Glutamatergic neuron (in vitro differentiated cells): ENCODE results near the gene CSRP3. TPM values are rescaled to one million over a fixed set of nuclear protein-coding genes. Genes with fewer than 3 reads are reported as not detected.

Experiments used
- DNase-seq: peaks from one replicate; pipeline ENCODE4 v3.0.0; 2022
- H3K27ac Mint-ChIP-seq: one replicate; pipeline ENCODE4 v1.8.0; 2020; ENCODE audit warnings: mild to moderate bottlenecking, mixed read lengths, inconsistent platforms; ENCODE audit not compliant: unreplicated experiment
- H3K27me3 Mint-ChIP-seq: one replicate; pipeline ENCODE4 v1.8.0; 2020; ENCODE audit warnings: mild to moderate bottlenecking, moderate library complexity, mixed read lengths, inconsistent platforms; ENCODE audit not compliant: unreplicated experiment
- H3K36me3 Mint-ChIP-seq: one replicate; pipeline ENCODE4 v1.8.0; 2020; ENCODE audit warnings: mild to moderate bottlenecking, mixed read lengths, inconsistent platforms; ENCODE audit not compliant: unreplicated experiment
- H3K4me1 Mint-ChIP-seq: one replicate; pipeline ENCODE4 v1.8.0; 2020; ENCODE audit warnings: mild to moderate bottlenecking, low read depth, mixed read lengths, inconsistent platforms; ENCODE audit not compliant: unreplicated experiment
- H3K4me3 Mint-ChIP-seq: one replicate; pipeline ENCODE4 v1.8.0; 2020; ENCODE audit warnings: mild to moderate bottlenecking, mixed read lengths, inconsistent platforms; ENCODE audit not compliant: unreplicated experiment
- H3K9me3 Mint-ChIP-seq: one replicate; pipeline ENCODE4 v1.8.0; 2020; ENCODE audit warnings: mild to moderate bottlenecking, moderate library complexity, mixed read lengths, inconsistent platforms; ENCODE audit not compliant: unreplicated experiment
- total RNA-seq: library from RNA; stranded (reverse); fragmentation: NEBNext Ultra II Directional; extraction: Animal tissue kit (Norgen Biotek cat#: 25700); gene quantifications from one replicate; pipeline ENCODE4 v1.2.1, GENCODE V29; 2021; ENCODE audit not compliant: unreplicated experiment
- TF ChIP-seq, protein P1 (sequence below): fragments of 200-600 bp; sonication (generic); IDR thresholded peaks from one replicate; pipeline ENCODE4 v1.5.0; 2021; ENCODE audit not compliant: partially characterized antibody, unreplicated experiment

CSRP3 gene
- total RNA-seq, 1 donor from 2014 or later = not detected

DNA sequence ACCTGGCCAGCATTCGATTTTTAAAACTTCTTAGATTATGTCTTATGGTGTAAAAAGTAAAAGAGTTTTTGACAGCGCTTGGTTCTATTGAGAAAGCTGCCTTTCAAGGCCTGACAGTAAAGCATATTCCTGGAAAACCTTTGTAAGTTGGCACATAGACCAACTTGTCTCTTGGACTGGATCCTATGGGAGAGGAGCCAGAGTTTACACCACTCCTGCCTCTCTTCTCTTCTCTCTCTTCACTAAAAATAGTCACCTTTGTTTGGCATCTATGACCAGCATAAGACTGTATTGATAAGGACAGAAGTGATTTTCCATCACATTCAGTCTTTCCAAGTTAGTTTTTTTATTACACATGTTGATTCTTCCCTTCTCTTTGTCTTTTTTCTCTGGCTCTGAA lies 33.7 kb downstream of the CSRP3 start:
- H3K27ac Mint-ChIP-seq = no peak overlapping the region
- DNase-seq = no peak
- H3K27me3 Mint-ChIP-seq = no peaks in the 10 kb centered on the region
- H3K9me3 Mint-ChIP-seq = no peaks in the 10 kb centered on the region
- no peaks in the 10 kb centered on the region for H3K36me3 Mint-ChIP-seq
- H3K4me3 Mint-ChIP-seq = no peak overlapping the region
- H3K4me1 Mint-ChIP-seq = peaks cover 4% of the 10 kb centered on the region
- TF ChIP-seq, protein P1, sequence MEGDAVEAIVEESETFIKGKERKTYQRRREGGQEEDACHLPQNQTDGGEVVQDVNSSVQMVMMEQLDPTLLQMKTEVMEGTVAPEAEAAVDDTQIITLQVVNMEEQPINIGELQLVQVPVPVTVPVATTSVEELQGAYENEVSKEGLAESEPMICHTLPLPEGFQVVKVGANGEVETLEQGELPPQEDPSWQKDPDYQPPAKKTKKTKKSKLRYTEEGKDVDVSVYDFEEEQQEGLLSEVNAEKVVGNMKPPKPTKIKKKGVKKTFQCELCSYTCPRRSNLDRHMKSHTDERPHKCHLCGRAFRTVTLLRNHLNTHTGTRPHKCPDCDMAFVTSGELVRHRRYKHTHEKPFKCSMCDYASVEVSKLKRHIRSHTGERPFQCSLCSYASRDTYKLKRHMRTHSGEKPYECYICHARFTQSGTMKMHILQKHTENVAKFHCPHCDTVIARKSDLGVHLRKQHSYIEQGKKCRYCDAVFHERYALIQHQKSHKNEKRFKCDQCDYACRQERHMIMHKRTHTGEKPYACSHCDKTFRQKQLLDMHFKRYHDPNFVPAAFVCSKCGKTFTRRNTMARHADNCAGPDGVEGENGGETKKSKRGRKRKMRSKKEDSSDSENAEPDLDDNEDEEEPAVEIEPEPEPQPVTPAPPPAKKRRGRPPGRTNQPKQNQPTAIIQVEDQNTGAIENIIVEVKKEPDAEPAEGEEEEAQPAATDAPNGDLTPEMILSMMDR = no peak

DNA sequence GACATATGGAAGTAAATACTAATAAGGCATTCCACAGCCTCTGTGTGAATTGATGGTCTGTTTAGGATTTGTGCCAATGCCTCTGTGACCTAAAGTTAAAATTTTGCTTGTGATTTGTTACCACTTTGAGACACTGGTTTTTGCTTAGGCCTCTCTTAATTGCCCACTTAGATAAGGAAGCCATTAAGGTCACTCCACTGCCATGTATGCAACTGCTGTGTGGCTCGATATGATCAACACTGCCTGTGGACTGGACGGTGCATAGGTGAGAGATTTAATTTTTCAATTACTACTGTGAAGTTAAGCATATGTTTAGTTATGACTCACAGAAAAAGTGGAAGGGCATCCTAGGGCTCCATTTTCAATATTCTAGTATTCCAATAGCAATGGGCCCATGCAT lies 36.9 kb downstream of the CSRP3 start:
- no peak for DNase-seq
- Mint-ChIP-seq H3K27me3 (no peaks in the 10 kb centered on the region), H3K4me1 (no peaks in the 10 kb centered on the region), H3K27ac (no peak overlapping the region), H3K4me3 (no peak overlapping the region), H3K36me3 (no peaks in the 10 kb centered on the region), H3K9me3 (no peaks in the 10 kb centered on the region)
- TF ChIP-seq, protein P1 = no peak

DNA sequence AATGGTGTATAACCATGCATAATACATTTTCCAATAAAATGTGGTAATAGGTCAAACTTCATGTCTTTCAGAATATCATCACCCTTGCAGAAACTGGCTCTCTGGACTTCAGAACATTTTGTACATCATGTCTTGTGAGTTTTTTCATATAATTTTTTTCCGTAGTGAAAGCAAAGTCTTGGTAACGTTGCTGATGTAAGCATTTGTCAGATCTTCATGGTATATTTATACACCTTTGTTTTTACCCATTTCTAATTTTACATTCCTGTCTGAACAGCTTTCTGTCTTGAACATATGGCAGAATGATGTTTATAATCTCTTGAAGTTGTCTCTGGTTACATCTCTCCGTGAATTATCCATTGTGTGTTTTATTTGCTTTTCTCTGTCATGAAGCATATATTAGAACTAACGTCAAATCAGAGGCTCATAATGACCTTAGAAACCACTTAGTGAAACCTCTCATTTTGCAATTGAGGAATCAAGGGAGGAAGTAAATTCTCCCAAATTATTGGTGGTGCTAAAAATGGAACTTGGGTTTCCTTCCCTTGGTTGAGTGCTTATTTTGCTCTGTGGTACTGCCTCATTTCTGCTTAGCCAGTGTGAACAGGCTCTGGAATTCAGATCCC lies 37.4 kb downstream of the CSRP3 start:
- no peak for DNase-seq
- H3K27me3 Mint-ChIP-seq = no peaks in the 10 kb centered on the region
- H3K4me3 Mint-ChIP-seq = no peak overlapping the region
- H3K9me3 Mint-ChIP-seq = no peaks in the 10 kb centered on the region
- H3K4me1 Mint-ChIP-seq = no peaks in the 10 kb centered on the region
- TF ChIP-seq, protein P1 = no peak
- H3K27ac Mint-ChIP-seq = no peak overlapping the region
- H3K36me3 Mint-ChIP-seq = no peaks in the 10 kb centered on the region

DNA sequence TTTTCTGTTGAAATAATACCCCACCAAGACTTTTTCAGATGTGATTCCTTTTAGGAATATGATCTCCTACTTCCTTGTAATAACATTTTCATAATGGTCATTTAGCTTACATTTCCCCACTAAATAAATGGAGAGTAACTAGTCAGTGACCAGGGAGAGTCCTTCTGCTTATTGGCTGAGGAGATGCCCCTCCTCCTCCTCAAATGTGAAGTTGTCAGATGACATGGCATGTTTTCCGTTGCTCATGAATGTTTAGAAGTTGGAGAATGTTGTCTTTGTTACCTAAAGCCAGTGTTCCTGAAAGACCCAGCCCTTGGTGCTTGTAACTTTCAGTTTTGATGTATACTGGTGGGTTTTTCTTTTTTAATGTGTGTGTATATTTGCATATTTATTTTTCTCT lies 38.2 kb downstream of the CSRP3 start:
- Mint-ChIP-seq H3K36me3 (no peaks in the 10 kb centered on the region), H3K27me3 (no peaks in the 10 kb centered on the region), H3K4me3 (no peak overlapping the region), H3K27ac (no peak overlapping the region), H3K9me3 (no peaks in the 10 kb centered on the region), H3K4me1 (no peaks in the 10 kb centered on the region)
- DNase-seq = no peak
- TF ChIP-seq, protein P1 = no peak

DNA sequence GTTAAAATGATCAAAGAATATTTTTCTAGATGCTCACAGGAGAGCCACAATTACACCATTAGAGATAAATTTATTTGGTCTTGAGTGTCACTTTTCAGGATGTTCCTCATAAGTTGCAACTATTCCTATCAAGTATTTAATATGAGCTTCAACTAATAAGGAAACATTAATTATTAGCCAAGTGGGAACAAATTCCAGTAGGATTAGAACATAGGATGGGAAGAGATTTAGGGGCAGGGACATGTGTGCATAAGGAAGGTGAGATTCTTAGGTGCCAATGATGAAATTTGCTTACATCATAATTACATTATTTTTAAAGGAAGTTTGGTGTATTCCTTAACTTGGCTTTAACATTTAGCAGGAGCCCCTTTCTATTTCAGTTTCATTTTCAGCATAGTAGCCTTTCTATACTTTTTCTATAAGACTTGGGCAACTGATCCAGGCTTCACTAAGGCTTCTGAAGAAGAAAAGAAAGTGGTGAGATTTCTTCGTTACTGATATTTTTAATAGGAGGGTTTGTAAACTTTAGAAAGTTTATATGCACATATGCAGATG lies 38.8 kb downstream of the CSRP3 start:
- TF ChIP-seq, protein P1 = no peak
- Mint-ChIP-seq H3K36me3 (no peaks in the 10 kb centered on the region), H3K27me3 (no peaks in the 10 kb centered on the region), H3K4me1 (no peaks in the 10 kb centered on the region), H3K9me3 (no peaks in the 10 kb centered on the region), H3K27ac (no peak overlapping the region), H3K4me3 (no peak overlapping the region)
- DNase-seq = no peak
